OCI-LY1 (cell line): ENCODE measurements around the gene OGFR.

ENCODE experiments used
- CTCF ChIP-seq: fragments of 200-600 bp; sonication (generic), shearing (Covaris generic); IDR thresholded peaks from 2 replicates; pipeline ENCODE4 v1.5.1; 2017; ENCODE audit warnings: mild to moderate bottlenecking, antibody characterized with exemption, low read length, moderate library complexity, mixed read lengths
- EZH2 ChIP-seq: fragments of 200-600 bp; sonication (generic), shearing (Covaris generic); IDR thresholded peaks from 2 replicates; pipeline ENCODE4 v1.8.0; 2017; ENCODE audit warnings: borderline replicate concordance, mixed run types, mild to moderate bottlenecking, antibody characterized with exemption, low read length, moderate library complexity, mixed read lengths

DNA sequence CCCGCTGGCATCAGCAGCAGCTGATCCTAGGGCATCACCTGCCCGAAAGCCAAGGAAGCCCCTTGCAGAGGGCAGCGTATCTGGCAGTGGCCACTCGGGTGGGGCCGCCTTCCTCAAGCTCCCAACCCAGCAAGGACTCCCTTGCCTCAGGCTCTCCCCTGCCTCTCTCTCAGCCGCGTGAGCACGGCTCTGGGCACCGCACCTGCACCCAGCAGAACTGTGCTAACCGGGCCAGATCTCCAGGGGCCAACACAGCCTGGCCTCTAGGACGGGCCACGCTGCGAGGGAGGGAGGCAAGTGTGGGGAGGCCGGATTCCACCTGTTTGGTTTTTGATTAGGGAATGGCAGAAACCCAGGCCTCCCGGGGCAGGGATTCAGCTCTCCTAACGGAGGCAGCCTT lies 20.1 kb upstream of the OGFR start:
- TF ChIP-seq EZH2 (no peak), CTCF (no peak)
